ENCODE measurements around the gene CTLA4. TPM values are rescaled to one million over a fixed set of nuclear protein-coding genes. Genes with fewer than 3 reads are reported as not detected.
A peak's percentile ranks its signal among the peaks of the same experiment; 100 is the strongest.

The CTLA4 gene
- total RNA-seq, 2 experiments from 2014 or later = not detected

GRCh38 chr2:203819434-203820133, 48.0 kb upstream of the CTLA4 start:
- BruUV-seq (replicated peaks) = no TSS peak
- Histone ChIP-seq H3K4me3 (ENCODE audit: low read depth, low read length, poor library complexity, severe bottlenecking) (no peak overlapping the region), H3K79me2 (ENCODE audit: insufficient read depth, low read depth, low read length) (no peaks in the 10 kb centered on the region), H2AFZ (ENCODE audit: low read length) (no peak overlapping the region), H3K4me2 (ENCODE audit: low read length) (no peak overlapping the region), H3K27ac (ENCODE audit: low read depth, low read length, poor library complexity, severe bottlenecking) (no peak overlapping the region), H3K9me2 (ENCODE audit: insufficient read depth, low read length) (no peaks in the 10 kb centered on the region), H3K36me3 (ENCODE audit: insufficient read depth, low read length) (no peaks in the 10 kb centered on the region), H3K9me3 (ENCODE audit: low read length) (no peaks in the 10 kb centered on the region), H4K20me1 (ENCODE audit: insufficient read depth, low read length) (no peaks in the 10 kb centered on the region), H3K4me1 (ENCODE audit: insufficient read depth, low read length, poor library complexity, severe bottlenecking) (peaks cover 40% of the 10 kb centered on the region)
- POLR2A ChIA-PET = interaction anchor here (0.7 kb wide), 1 partner anchor 333 kb away, joined by 3 read pairs; no protein-coding TSS in a partner anchor
- DNase-seq (ENCODE audit: low spot score) = no peak
- CTCF ChIA-PET (ENCODE audit: unreplicated experiment) = no interaction called here
- no peak for TF ChIP-seq EZH2phosphoT487 (IDR thresholded peaks at IDR 0.05; ENCODE audit: borderline replicate concordance, low read depth, low read length)
- no peak for TF ChIP-seq CTCF (conservative IDR thresholded peaks at IDR 0.05; ENCODE audit: low read length)
- intact Hi-C loops (cut with micrococcal nuclease; ENCODE audit: unreplicated experiment) = loop anchor here (5.0 to 10.0 kb wide), 2 partner anchors 135 to 1247 kb away; no protein-coding TSS in a partner anchor

GRCh38 chr2:203820969-203821368, 46.6 kb upstream of the CTLA4 start:
- intact Hi-C loops (cut with micrococcal nuclease; ENCODE audit: unreplicated experiment) = no loop called here
- no peak for TF ChIP-seq CTCF (conservative IDR thresholded peaks at IDR 0.05; ENCODE audit: low read length)
- no peak for TF ChIP-seq EZH2phosphoT487 (IDR thresholded peaks at IDR 0.05; ENCODE audit: borderline replicate concordance, low read depth, low read length)
- H3K4me1 ChIP-seq (ENCODE audit: insufficient read depth, low read length, poor library complexity, severe bottlenecking) = peaks cover 27% of the 10 kb centered on the region
- peak; percentile 41 for DNase-seq (ENCODE audit: low spot score)
- no peaks in the 10 kb centered on the region for H3K36me3 ChIP-seq (ENCODE audit: insufficient read depth, low read length)
- ChIA-PET CTCF (ENCODE audit: unreplicated experiment) (no interaction called here), POLR2A (interaction anchor here (1.0 kb wide), 1 partner anchor 9 kb away, joined by 4 read pairs; no protein-coding TSS in a partner anchor)
- no peaks in the 10 kb centered on the region for H3K79me2 ChIP-seq (ENCODE audit: insufficient read depth, low read depth, low read length)
- no peaks in the 10 kb centered on the region for H3K9me3 ChIP-seq (ENCODE audit: low read length)
- H3K4me2 ChIP-seq (ENCODE audit: low read length) = peak overlapping the region; percentile 49
- BruUV-seq (replicated peaks) = no TSS peak
- H4K20me1 ChIP-seq (ENCODE audit: insufficient read depth, low read length) = no peaks in the 10 kb centered on the region
- H2AFZ ChIP-seq (ENCODE audit: low read length) = no peak overlapping the region
- H3K27ac ChIP-seq (ENCODE audit: low read depth, low read length, poor library complexity, severe bottlenecking) = no peak overlapping the region
- no peaks in the 10 kb centered on the region for H3K9me2 ChIP-seq (ENCODE audit: insufficient read depth, low read length)
- H3K4me3 ChIP-seq (ENCODE audit: low read depth, low read length, poor library complexity, severe bottlenecking) = no peak overlapping the region

- Histone ChIP-seq H3K4me2 (ENCODE audit: low read length) (no peak overlapping the region), H3K27ac (ENCODE audit: low read depth, low read length, poor library complexity, severe bottlenecking) (no peak overlapping the region), H3K9me2 (ENCODE audit: insufficient read depth, low read length) (no peaks in the 10 kb centered on the region), H3K4me3 (ENCODE audit: low read depth, low read length, poor library complexity, severe bottlenecking) (no peak overlapping the region), H3K36me3 (ENCODE audit: insufficient read depth, low read length) (no peaks in the 10 kb centered on the region), H4K20me1 (ENCODE audit: insufficient read depth, low read length) (no peaks in the 10 kb centered on the region), H3K9me3 (ENCODE audit: low read length) (peaks cover 6% of the 10 kb centered on the region; the same call in 1 of the 2 replicates), H3K4me1 (ENCODE audit: insufficient read depth, low read length, poor library complexity, severe bottlenecking) (peaks cover 17% of the 10 kb centered on the region), H3K79me2 (ENCODE audit: insufficient read depth, low read depth, low read length) (no peaks in the 10 kb centered on the region), H2AFZ (ENCODE audit: low read length) (no peak overlapping the region)
- no peak for DNase-seq (ENCODE audit: low spot score)
- ChIA-PET POLR2A (interaction anchor here (1.0 kb wide), 1 partner anchor 8 kb away, joined by 4 read pairs; no protein-coding TSS in a partner anchor), CTCF (ENCODE audit: unreplicated experiment) (interaction anchor here (1.1 kb wide), 1 partner anchor 23 kb away, joined by 3 read pairs; no protein-coding TSS in a partner anchor)
- BruUV-seq (replicated peaks) = no TSS peak
- TF ChIP-seq EZH2phosphoT487 (IDR thresholded peaks at IDR 0.05; ENCODE audit: borderline replicate concordance, low read depth, low read length) = no peak
- TF ChIP-seq CTCF (conservative IDR thresholded peaks at IDR 0.05; ENCODE audit: low read length) = no peak
- intact Hi-C loops (cut with micrococcal nuclease; ENCODE audit: unreplicated experiment) = no loop called here
Observed at GRCh38 chr2:203822240-203822639, 45.3 kb upstream of the CTLA4 start.

Measured in OCI-LY7 (cell line).